CD4-positive, CD25-positive, alpha-beta regulatory T cell (primary cell): ENCODE results near the gene LHX5. TPM values are rescaled to one million over a fixed set of nuclear protein-coding genes. Genes with fewer than 3 reads are reported as not detected.

Source experiments
- ATAC-seq, 2 donors: fragments of 150-1000 bp; cut with Tn5 transposase; one replicate each; pipeline ENCODE4 v1.10.0; 2021; ENCODE audit warnings: low read depth in 2 of 2, moderate number of reproducible peaks in 2 of 2, moderate library complexity in 1 of 2
- DNase-seq, 3 donors: peaks; one replicate each; pipeline versions ENCODE4 v3.0.0 to v3.0.0-alpha.2; 2012 to 2022; ENCODE audit warnings: mixed read lengths in 1 of 3
- H3K27ac ChIP-seq: one replicate; pipeline ENCODE4 v1.7.0; 2013; ENCODE audit warnings: mild to moderate bottlenecking, low read length; ENCODE audit not compliant: insufficient read depth, poor library complexity, severe bottlenecking
- H3K27me3 ChIP-seq: one replicate; pipeline ENCODE4 v1.7.0; 2013; ENCODE audit warnings: low read length; ENCODE audit not compliant: control insufficient read depth, insufficient read depth
- H3K36me3 ChIP-seq: one replicate; pipeline ENCODE4 v1.7.0; 2013; ENCODE audit warnings: mild to moderate bottlenecking, low read length, moderate library complexity; ENCODE audit not compliant: control insufficient read depth, insufficient read depth
- H3K4me1 ChIP-seq: 2 replicates; pipeline ENCODE4 v1.7.0; 2013; ENCODE audit warnings: mild to moderate bottlenecking, low read length; ENCODE audit not compliant: insufficient read depth, control insufficient read depth, poor library complexity, severe bottlenecking
- H3K4me3 ChIP-seq: one replicate; pipeline ENCODE4 v1.7.0; 2013; ENCODE audit warnings: low read depth, mild to moderate bottlenecking, low read length, moderate library complexity
- H3K9me3 ChIP-seq, 2 experiments: 1 replicate in 1 of 2; 2 replicates in 1 of 2; pipeline ENCODE4 v1.7.0; 2013; ENCODE audit warnings: low read length in 2 of 2, mild to moderate bottlenecking in 1 of 2, moderate library complexity in 1 of 2; ENCODE audit not compliant: control insufficient read depth in 2 of 2
- H3K27ac Mint-ChIP-seq, 3 donors: one replicate each; pipeline ENCODE4 v1.8.0; 2020 to 2022; ENCODE audit warnings: mild to moderate bottlenecking in 3 of 3, mixed read lengths in 3 of 3, moderate library complexity in 2 of 3
- H3K27me3 Mint-ChIP-seq: one replicate; pipeline ENCODE4 v1.8.0; 2022; ENCODE audit warnings: mild to moderate bottlenecking, mixed read lengths
- H3K36me3 Mint-ChIP-seq: one replicate; pipeline ENCODE4 v1.8.0; 2020; ENCODE audit warnings: mixed read lengths
- H3K4me1 Mint-ChIP-seq, 4 donors: one replicate each; pipeline ENCODE4 v1.8.0; 2020 to 2022; ENCODE audit warnings: mixed read lengths in 4 of 4, mild to moderate bottlenecking in 1 of 4
- H3K4me3 Mint-ChIP-seq, 4 donors: one replicate each; pipeline ENCODE4 v1.8.0; 2020 to 2022; ENCODE audit warnings: mild to moderate bottlenecking in 4 of 4, mixed read lengths in 4 of 4, moderate library complexity in 3 of 4
- H3K9me3 Mint-ChIP-seq, 7 donors: one replicate each; pipeline ENCODE4 v1.8.0; 2020 to 2022; ENCODE audit warnings: mixed read lengths in 7 of 7, mild to moderate bottlenecking in 3 of 7, moderate library complexity in 2 of 7
- polyA plus RNA-seq, 4 donors: library from polyadenylated mRNA; unstranded; fragments of 300-500 nt; fragmentation: Illumina TruSeq; gene quantifications; one replicate each; pipeline ENCODE4 v1.2.3, GENCODE V29; 2021
- total RNA-seq: library from RNA; stranded (reverse); gene quantifications from one replicate; pipeline ENCODE4 v1.2.3, GENCODE V29; 2022

LHX5 gene
- total and polyA plus RNA-seq, 5 donors from 2014 or later: not detected

- Mint-ChIP-seq H3K27me3 (peaks cover 16% of the 10 kb centered on the region), H3K4me3 (no peak overlapping the region), H3K27ac (no peak overlapping the region), H3K36me3 (no peaks in the 10 kb centered on the region), H3K9me3 (peaks cover 0 to 2% (median 0%) of the 10 kb centered on the region in 7 donors), H3K4me1 (no peaks in the 10 kb centered on the region)
- Histone ChIP-seq H3K4me3 (no peak overlapping the region), H3K9me3 (no peaks in the 10 kb centered on the region), H3K27me3 (peaks cover 8% of the 10 kb centered on the region), H3K4me1 (no peaks in the 10 kb centered on the region), H3K36me3 (no peaks in the 10 kb centered on the region), H3K27ac (no peak overlapping the region)
- no peak for DNase-seq
- no peak for ATAC-seq
These were observed 15.5 kb downstream of the LHX5 start for GRCh38 chr12:113456199-113456598.

GRCh38 chr12:113453330-113453729, 18.3 kb downstream of the LHX5 start:
- H3K9me3 ChIP-seq: no peaks in the 10 kb centered on the region
- H3K4me1 Mint-ChIP-seq: no peaks in the 10 kb centered on the region
- ATAC-seq (no peak), DNase-seq (no peak)
- H3K27ac Mint-ChIP-seq: no peak overlapping the region
- H3K4me1 ChIP-seq: no peaks in the 10 kb centered on the region
- H3K4me3 Mint-ChIP-seq: no peak overlapping the region
- no peak overlapping the region for H3K4me3 ChIP-seq
- peaks cover 5% of the 10 kb centered on the region for H3K27me3 ChIP-seq
- H3K36me3 ChIP-seq: no peaks in the 10 kb centered on the region
- H3K27ac ChIP-seq: no peak overlapping the region
- no peaks in the 10 kb centered on the region for H3K36me3 Mint-ChIP-seq
- H3K9me3 Mint-ChIP-seq: no peaks in the 10 kb centered on the region
- peaks cover 18% of the 10 kb centered on the region for H3K27me3 Mint-ChIP-seq

- ATAC-seq: no peak
- H3K27ac Mint-ChIP-seq: no peak overlapping the region
- no peaks in the 10 kb centered on the region for H3K9me3 ChIP-seq
- H3K27me3 Mint-ChIP-seq: peaks cover 21% of the 10 kb centered on the region
- no peaks in the 10 kb centered on the region for H3K4me1 Mint-ChIP-seq
- H3K27me3 ChIP-seq: peaks cover 5% of the 10 kb centered on the region
- no peak overlapping the region for H3K4me3 Mint-ChIP-seq
- no peaks in the 10 kb centered on the region for H3K4me1 ChIP-seq
- H3K36me3 ChIP-seq: no peaks in the 10 kb centered on the region
- no peak overlapping the region for H3K4me3 ChIP-seq
- H3K36me3 Mint-ChIP-seq: no peaks in the 10 kb centered on the region
- no peaks in the 10 kb centered on the region for H3K9me3 Mint-ChIP-seq
- DNase-seq: no peak
- H3K27ac ChIP-seq: no peak overlapping the region
These were observed 19.2 kb downstream of the LHX5 start for GRCh38 chr12:113452458-113452857.

GRCh38 chr12:113449839-113450238, 21.8 kb downstream of the LHX5 start:
- Histone ChIP-seq H3K4me1 (no peaks in the 10 kb centered on the region), H3K36me3 (no peaks in the 10 kb centered on the region), H3K27me3 (peaks cover 5% of the 10 kb centered on the region), H3K9me3 (no peaks in the 10 kb centered on the region), H3K27ac (no peak overlapping the region), H3K4me3 (no peak overlapping the region)
- Mint-ChIP-seq H3K9me3 (peaks cover 0 to 6% (median 2%) of the 10 kb centered on the region in 7 donors), H3K4me1 (no peaks in the 10 kb centered on the region), H3K27ac (no peak overlapping the region), H3K36me3 (no peaks in the 10 kb centered on the region), H3K4me3 (no peak overlapping the region), H3K27me3 (peaks cover 30% of the 10 kb centered on the region)
- ATAC-seq (no peak), DNase-seq (no peak)

GRCh38 chr12:113449299-113449698, 22.4 kb downstream of the LHX5 start:
- Mint-ChIP-seq H3K27ac (no peak overlapping the region), H3K4me1 (no peaks in the 10 kb centered on the region), H3K9me3 (peaks cover 0 to 6% (median 2%) of the 10 kb centered on the region in 7 donors), H3K36me3 (no peaks in the 10 kb centered on the region), H3K27me3 (peaks cover 30% of the 10 kb centered on the region), H3K4me3 (no peak overlapping the region)
- H3K4me1 ChIP-seq: no peaks in the 10 kb centered on the region
- H3K36me3 ChIP-seq: no peaks in the 10 kb centered on the region
- H3K27me3 ChIP-seq: peaks cover 5% of the 10 kb centered on the region
- H3K27ac ChIP-seq: no peak overlapping the region
- DNase-seq: no peak
- no peak overlapping the region for H3K4me3 ChIP-seq
- no peak for ATAC-seq
- no peaks in the 10 kb centered on the region for H3K9me3 ChIP-seq

GRCh38 chr12:113448873-113449272, 22.8 kb downstream of the LHX5 start:
- peaks cover 0 to 6% (median 2%) of the 10 kb centered on the region in 7 donors for H3K9me3 Mint-ChIP-seq

GRCh38 chr12:113445544-113446171, 26.0 kb downstream of the LHX5 start:
- peak in 1 of 3 donors; percentile 42 for DNase-seq

More at GRCh38 chr12:113448873-113449272, 22.8 kb downstream of the LHX5 start:
- Mint-ChIP-seq H3K36me3 (no peaks in the 10 kb centered on the region), H3K4me3 (no peak overlapping the region), H3K27me3 (peaks cover 27% of the 10 kb centered on the region), H3K27ac (peak overlapping the region in 1 of 3 donors; percentile 40), H3K4me1 (no peaks in the 10 kb centered on the region)
- no peak for DNase-seq
- Histone ChIP-seq H3K27me3 (peaks cover 5% of the 10 kb centered on the region), H3K27ac (no peak overlapping the region), H3K4me1 (no peaks in the 10 kb centered on the region), H3K36me3 (no peaks in the 10 kb centered on the region), H3K4me3 (no peak overlapping the region), H3K9me3 (no peaks in the 10 kb centered on the region)
- no peak for ATAC-seq

GRCh38 chr12:113443030-113443539, 28.6 kb downstream of the LHX5 start:
- Histone ChIP-seq H3K27ac (no peak overlapping the region), H3K36me3 (no peaks in the 10 kb centered on the region), H3K9me3 (no peaks in the 10 kb centered on the region), H3K4me1 (no peaks in the 10 kb centered on the region), H3K4me3 (no peak overlapping the region), H3K27me3 (peaks cover 8% of the 10 kb centered on the region)
- no peak for ATAC-seq
- H3K36me3 Mint-ChIP-seq: no peaks in the 10 kb centered on the region
- H3K4me1 Mint-ChIP-seq: no peaks in the 10 kb centered on the region
- peaks cover 0 to 6% (median 2%) of the 10 kb centered on the region in 7 donors for H3K9me3 Mint-ChIP-seq
- no peak overlapping the region for H3K4me3 Mint-ChIP-seq
- DNase-seq: no peak
- peaks cover 18% of the 10 kb centered on the region for H3K27me3 Mint-ChIP-seq
- H3K27ac Mint-ChIP-seq: no peak overlapping the region

More at GRCh38 chr12:113445544-113446171, 26.0 kb downstream of the LHX5 start:
- Mint-ChIP-seq H3K9me3 (peaks cover 0 to 6% (median 2%) of the 10 kb centered on the region in 7 donors), H3K27ac (no peak overlapping the region), H3K27me3 (peaks cover 26% of the 10 kb centered on the region), H3K4me1 (no peaks in the 10 kb centered on the region), H3K36me3 (no peaks in the 10 kb centered on the region), H3K4me3 (no peak overlapping the region)
- peak in 1 of 2 donors; percentile 34 for ATAC-seq
- no peak overlapping the region for H3K4me3 ChIP-seq
- H3K9me3 ChIP-seq: no peaks in the 10 kb centered on the region
- H3K27ac ChIP-seq: no peak overlapping the region
- H3K27me3 ChIP-seq: peaks cover 3% of the 10 kb centered on the region
- no peaks in the 10 kb centered on the region for H3K36me3 ChIP-seq
- no peaks in the 10 kb centered on the region for H3K4me1 ChIP-seq
